GM23338 (cell line): ENCODE results near the gene HMCN2. TPM values are rescaled to one million over a fixed set of nuclear protein-coding genes. Genes with fewer than 3 reads are reported as not detected.

ENCODE experiments used
- ATAC-seq: fragments of 200-7000 bp; cut with Tn5 transposase; 3 replicates; pipeline ENCODE4 v1.9.1; 2020
- DNase-seq: peaks from one replicate; pipeline ENCODE4 v3.0.0-alpha.2; 2015; ENCODE audit warnings: low spot score
- H2AFZ ChIP-seq: fragments of 200-600 bp; sonication (generic); 2 replicates; pipeline ENCODE4 v1.8.0; 2016; ENCODE audit warnings: antibody characterized with exemption, mild to moderate bottlenecking, moderate library complexity
- H3F3A ChIP-seq: fragments of 200-600 bp; sonication (generic); replicated peaks from 2 replicates; pipeline ENCODE4 v1.8.0; 2017; ENCODE audit warnings: antibody characterized with exemption, mixed run types, low read depth
- H3K27ac ChIP-seq: fragments of 200-600 bp; sonication (generic); 2 replicates; pipeline ENCODE4 v1.6.1; 2016; ENCODE audit warnings: low read depth
- H3K27me3 ChIP-seq: fragments of 200-600 bp; sonication (generic); 2 replicates; pipeline ENCODE4 v1.8.0; 2016; ENCODE audit warnings: mild to moderate bottlenecking, mixed run types, moderate library complexity; ENCODE audit not compliant: insufficient read depth
- H3K36me3 ChIP-seq: fragments of 200-600 bp; sonication (generic); 2 replicates; pipeline ENCODE4 v1.8.0; 2016; ENCODE audit warnings: mild to moderate bottlenecking; ENCODE audit not compliant: insufficient read depth
- H3K4me1 ChIP-seq: fragments of 200-600 bp; sonication (generic); 2 replicates; pipeline ENCODE4 v1.8.0; 2016; ENCODE audit warnings: mild to moderate bottlenecking, moderate library complexity; ENCODE audit not compliant: insufficient read depth
- H3K4me2 ChIP-seq: fragments of 200-600 bp; sonication (generic); 2 replicates; pipeline ENCODE4 v1.7.1; 2017; ENCODE audit warnings: mixed run types
- H3K4me3 ChIP-seq: fragments of 200-600 bp; sonication (generic); 2 replicates; pipeline ENCODE4 v1.6.1; 2016; ENCODE audit warnings: mixed run types
- H3K79me2 ChIP-seq: fragments of 200-600 bp; sonication (generic); replicated peaks from 2 replicates; pipeline ENCODE4 v1.8.0; 2017; ENCODE audit warnings: mild to moderate bottlenecking; ENCODE audit not compliant: insufficient read depth
- H3K9me2 ChIP-seq: fragments of 200-600 bp; sonication (generic); 2 replicates; pipeline ENCODE4 v1.8.0; 2017; ENCODE audit not compliant: insufficient read depth
- H4K20me1 ChIP-seq: fragments of 200-600 bp; sonication (generic); replicated peaks from 2 replicates; pipeline ENCODE4 v1.8.0; 2017; ENCODE audit warnings: mild to moderate bottlenecking; ENCODE audit not compliant: insufficient read depth
- H3K27ac Mint-ChIP-seq: 2 replicates; pipeline ENCODE4 v1.8.0; 2020; ENCODE audit warnings: inconsistent platforms, mild to moderate bottlenecking, moderate library complexity, mixed read lengths
- H3K27me3 Mint-ChIP-seq: 3 replicates; pipeline ENCODE4 v1.8.0; 2022; ENCODE audit warnings: low read depth, mild to moderate bottlenecking, moderate library complexity, mixed read lengths, inconsistent platforms; ENCODE audit not compliant: insufficient read depth, poor library complexity
- H3K36me3 Mint-ChIP-seq: 3 replicates; pipeline ENCODE4 v1.8.0; 2021; ENCODE audit warnings: low read depth, mild to moderate bottlenecking, inconsistent platforms, moderate library complexity, mixed read lengths
- H3K4me1 Mint-ChIP-seq: 3 replicates; pipeline ENCODE4 v1.8.0; 2020; ENCODE audit warnings: mild to moderate bottlenecking, inconsistent platforms, mixed read lengths
- H3K4me3 Mint-ChIP-seq: 3 replicates; pipeline ENCODE4 v1.8.0; 2021; ENCODE audit warnings: moderate library complexity, mild to moderate bottlenecking, inconsistent platforms, mixed read lengths
- H3K9me3 Mint-ChIP-seq: 3 replicates; pipeline ENCODE4 v1.8.0; 2020; ENCODE audit warnings: moderate library complexity, mild to moderate bottlenecking, inconsistent platforms, mixed read lengths
- CREB1 ChIP-seq: fragments of 250-450 bp; sonication (Bioruptor Pico); IDR thresholded peaks from 2 replicates; pipeline ENCODE4 v1.5.0; 2020; ENCODE audit warnings: low read depth, mild to moderate bottlenecking, moderate library complexity
- CTCF ChIP-seq, 2 experiments: fragments of 200-600 bp in 1 of 2; sonication (generic) in 1 of 2; conservative IDR thresholded peaks; 2 replicates each; pipeline versions ENCODE4 v1.5.1 to v1.6.1; 2016 to 2017; ENCODE audit warnings: antibody characterized with exemption in 2 of 2, low read depth in 2 of 2, mild to moderate bottlenecking in 2 of 2, moderate library complexity in 1 of 2
- EZH2 ChIP-seq: fragments of 200-600 bp; sonication (generic); IDR thresholded peaks from one replicate; pipeline ENCODE4 v1.8.0; 2017; ENCODE audit warnings: antibody characterized with exemption, mild to moderate bottlenecking, low read depth; ENCODE audit not compliant: unreplicated experiment
- EZH2phosphoT487 ChIP-seq: fragments of 200-600 bp; sonication (generic); IDR thresholded peaks from one replicate; pipeline ENCODE4 v1.8.1; 2018; ENCODE audit warnings: antibody characterized with exemption; ENCODE audit not compliant: unreplicated experiment
- JUNB ChIP-seq: IDR thresholded peaks from one replicate; pipeline ENCODE4 v1.6.1; 2016; ENCODE audit warnings: antibody characterized with exemption; ENCODE audit not compliant: unreplicated experiment
- NANOG ChIP-seq: IDR thresholded peaks from 2 replicates; pipeline ENCODE4 v1.6.1; 2016; ENCODE audit warnings: antibody characterized with exemption, borderline replicate concordance
- POLR2AphosphoS5 ChIP-seq: IDR thresholded peaks from 2 replicates; pipeline ENCODE4 v1.6.1; 2016; ENCODE audit warnings: antibody characterized with exemption, low read depth
- REST ChIP-seq: IDR thresholded peaks from one replicate; pipeline ENCODE4 v1.6.1; 2018; ENCODE audit warnings: antibody characterized with exemption; ENCODE audit not compliant: unreplicated experiment
- STAT1 ChIP-seq: IDR thresholded peaks from one replicate; pipeline ENCODE4 v1.6.1; 2016; ENCODE audit warnings: antibody characterized with exemption; ENCODE audit not compliant: unreplicated experiment
- ZNF114 ChIP-seq: fragments of 250-450 bp; sonication (Bioruptor Pico); IDR thresholded peaks from 2 replicates; pipeline ENCODE4 v1.5.0; 2020; ENCODE audit warnings: mild to moderate bottlenecking, moderate library complexity
- ZNF331 ChIP-seq: fragments of 250-450 bp; sonication (Bioruptor Pico); IDR thresholded peaks from 2 replicates; pipeline ENCODE4 v1.5.0; 2020; ENCODE audit warnings: low read depth, mild to moderate bottlenecking, moderate library complexity
- polyA plus RNA-seq: library from polyadenylated mRNA; unstranded; fragments of >200 nt; fragmentation: Nextera tagmentation; extraction: Ambion mirVana; gene quantifications from 2 replicates; pipeline ENCODE4 v1.2.1, GENCODE V29; 2016
- total RNA-seq: library from RNA; depleted of rRNA; stranded (reverse); fragments of >200 nt; shearing (Covaris generic); gene quantifications from 2 replicates; pipeline ENCODE4 v1.2.3, GENCODE V29; 2014
- TF ChIP-seq, protein P1 (sequence below): IDR thresholded peaks from 2 replicates; pipeline ENCODE4 v1.6.1; 2016; ENCODE audit warnings: antibody characterized with exemption

Gene HMCN2
- total and polyA plus RNA-seq, 2 experiments from 2014 or later: 1.3 to 4.7 TPM

DNA sequence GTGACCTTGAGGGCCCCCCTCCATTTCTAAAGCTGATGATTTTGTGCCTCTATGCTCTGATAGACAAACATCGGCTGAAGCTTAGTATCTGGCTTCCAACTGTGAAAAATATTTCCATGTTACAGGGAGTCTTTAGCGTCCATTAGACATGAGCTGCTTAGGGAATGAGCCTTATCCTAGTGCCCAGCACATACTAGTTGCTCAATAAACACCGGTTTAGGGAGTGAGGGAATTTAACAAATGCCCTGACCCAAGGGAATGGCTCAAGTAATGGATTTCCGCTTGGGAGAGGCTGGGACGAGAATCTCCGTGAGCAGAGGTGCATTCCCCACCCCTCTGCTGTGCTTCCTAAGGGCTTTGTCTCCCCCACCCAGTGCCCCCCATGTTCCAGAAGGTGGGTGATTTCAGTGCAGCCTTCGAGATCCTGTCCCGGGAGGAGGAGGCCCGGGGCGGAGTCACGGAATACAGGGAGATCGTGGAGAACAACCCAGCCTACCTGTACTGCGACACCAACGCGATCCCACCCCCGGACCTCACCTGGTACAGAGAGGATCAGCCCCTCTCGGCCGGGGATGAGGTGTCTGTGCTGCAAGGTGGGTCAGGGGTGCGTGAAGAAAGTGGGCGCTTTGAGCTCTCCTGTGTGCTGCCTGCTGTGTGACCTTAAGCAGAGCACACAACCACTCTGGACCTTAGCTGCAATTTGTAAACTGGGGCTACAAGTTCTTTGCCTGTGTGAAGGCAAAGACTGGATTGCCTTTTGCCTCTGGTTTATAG is 113.5 kb downstream of the HMCN2 start:
- Mint-ChIP-seq H3K27ac (no peak overlapping the region), H3K4me3 (no peak overlapping the region), H3K9me3 (no peaks in the 10 kb centered on the region), H3K36me3 (no peaks in the 10 kb centered on the region; the same call in 2 of the 3 replicates), H3K4me1 (no peaks in the 10 kb centered on the region), H3K27me3 (peaks cover 3% of the 10 kb centered on the region)
- TF ChIP-seq, protein P1, sequence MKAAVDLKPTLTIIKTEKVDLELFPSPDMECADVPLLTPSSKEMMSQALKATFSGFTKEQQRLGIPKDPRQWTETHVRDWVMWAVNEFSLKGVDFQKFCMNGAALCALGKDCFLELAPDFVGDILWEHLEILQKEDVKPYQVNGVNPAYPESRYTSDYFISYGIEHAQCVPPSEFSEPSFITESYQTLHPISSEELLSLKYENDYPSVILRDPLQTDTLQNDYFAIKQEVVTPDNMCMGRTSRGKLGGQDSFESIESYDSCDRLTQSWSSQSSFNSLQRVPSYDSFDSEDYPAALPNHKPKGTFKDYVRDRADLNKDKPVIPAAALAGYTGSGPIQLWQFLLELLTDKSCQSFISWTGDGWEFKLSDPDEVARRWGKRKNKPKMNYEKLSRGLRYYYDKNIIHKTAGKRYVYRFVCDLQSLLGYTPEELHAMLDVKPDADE: no peak
- TF ChIP-seq EZH2: no peak
- TF ChIP-seq STAT1: no peak
- TF ChIP-seq EZH2phosphoT487: no peak
- TF ChIP-seq ZNF331 (CRISPR knock-in tag): no peak
- TF ChIP-seq JUNB: no peak
- TF ChIP-seq NANOG: no peak
- no peak for TF ChIP-seq CREB1
- no peak for TF ChIP-seq POLR2AphosphoS5
- no peak for TF ChIP-seq ZNF114 (CRISPR knock-in tag)
- TF ChIP-seq CTCF (conservative IDR thresholded peaks at IDR 0.05; ENCODE audit: low read depth in 2 of 2): no peak
- ATAC-seq (no peak), DNase-seq (no peak)
- no peaks in the 10 kb centered on the region for H3K27me3 ChIP-seq
- H3K79me2 ChIP-seq: no peaks in the 10 kb centered on the region
- H3K4me2 ChIP-seq: no peak overlapping the region
- no peaks in the 10 kb centered on the region for H3F3A ChIP-seq
- no peaks in the 10 kb centered on the region for H4K20me1 ChIP-seq
- no peaks in the 10 kb centered on the region for H3K9me2 ChIP-seq
- no peaks in the 10 kb centered on the region for H3K36me3 ChIP-seq
- H3K4me1 ChIP-seq: no peaks in the 10 kb centered on the region
- no peak overlapping the region for H2AFZ ChIP-seq
- no peak overlapping the region for H3K4me3 ChIP-seq
- no peak overlapping the region for H3K27ac ChIP-seq

DNA sequence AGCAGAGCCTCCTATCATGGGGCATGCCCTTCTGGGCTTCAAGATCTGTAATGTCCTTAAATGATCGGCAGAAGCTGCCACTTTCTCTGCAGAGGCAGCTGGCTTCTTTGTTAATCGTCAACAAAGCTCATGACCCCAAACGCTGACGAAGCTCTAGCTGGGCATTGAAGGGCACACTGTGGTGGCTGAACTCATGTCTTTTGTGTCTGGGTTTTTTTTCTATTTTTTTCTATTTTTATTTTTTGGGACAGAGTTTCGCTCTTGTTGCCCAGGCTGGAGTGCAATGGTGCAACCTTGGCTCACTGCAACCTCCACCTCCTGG is 114.0 kb downstream of the HMCN2 start:
- peaks cover 3% of the 10 kb centered on the region for H3K27me3 Mint-ChIP-seq
- no peak for TF ChIP-seq STAT1
- TF ChIP-seq POLR2AphosphoS5: no peak
- no peak for TF ChIP-seq CREB1
- TF ChIP-seq EZH2phosphoT487: no peak
- TF ChIP-seq JUNB: no peak
- no peak for TF ChIP-seq REST

More for the DNA sequence above, 114.0 kb downstream of the HMCN2 start:
- H3K9me3 Mint-ChIP-seq: no peaks in the 10 kb centered on the region
- Histone ChIP-seq H3K27me3 (no peaks in the 10 kb centered on the region), H3K79me2 (no peaks in the 10 kb centered on the region), H3K4me3 (no peak overlapping the region), H3K4me1 (no peaks in the 10 kb centered on the region), H3K9me2 (no peaks in the 10 kb centered on the region), H3F3A (no peaks in the 10 kb centered on the region), H4K20me1 (no peaks in the 10 kb centered on the region), H3K4me2 (no peak overlapping the region), H3K36me3 (no peaks in the 10 kb centered on the region), H2AFZ (no peak overlapping the region), H3K27ac (no peak overlapping the region)
- H3K4me1 Mint-ChIP-seq: no peaks in the 10 kb centered on the region
- H3K36me3 Mint-ChIP-seq: no peaks in the 10 kb centered on the region
- ATAC-seq: no peak
- H3K4me3 Mint-ChIP-seq: no peak overlapping the region
- no peak overlapping the region for H3K27ac Mint-ChIP-seq
- DNase-seq: no peak
